PC-9 (cell line): Measurements from ENCODE around the gene THPO.

Source experiments
- CTCF ChIP-seq: fragments of 200-600 bp; sonication (generic); conservative IDR thresholded peaks from 2 replicates; pipeline ENCODE4 v1.6.1; 2017; ENCODE audit warnings: mixed run types, antibody characterized with exemption, mild to moderate bottlenecking, moderate library complexity
- EZH2 ChIP-seq: fragments of 200-600 bp; sonication (generic); IDR thresholded peaks from 2 replicates; pipeline ENCODE4 v1.8.0; 2017; ENCODE audit warnings: antibody characterized with exemption, low read depth

- TF ChIP-seq CTCF (no peak), EZH2 (no peak)
Observed at GRCh38 chr3:184419171-184419570, 41.2 kb upstream of the THPO start.
